T-cell (primary cell): ENCODE results near the gene CALY. TPM values are rescaled to one million over a fixed set of nuclear protein-coding genes. Genes with fewer than 3 reads are reported as not detected.

Experiments used
- ATAC-seq, 4 experiments: fragments of 200-7000 bp in 3 of 4; fragments of 150-1000 bp in 1 of 4; cut with Tn5 transposase; replicated peaks in 1 of 4; 1 replicate in 3 of 4; 2 replicates in 1 of 4; pipeline ENCODE4 v1.10.0; 2021; ENCODE audit warnings: moderate library complexity in 3 of 4, mild to moderate bottlenecking in 2 of 4, moderate number of reproducible peaks in 1 of 4
- CTCF ChIA-PET, 2 donors: fragments of 300-600 bp; sonication (Branson Sonifier 250); formaldehyde crosslinking; loops; one replicate each; lab custom pipeline; 2022; ENCODE audit warnings: antibody characterized with exemption in 2 of 2; lab: Charles Lee
- POLR2A ChIA-PET, 2 donors: fragments of 300-600 bp; sonication (Branson Sonifier 250); formaldehyde crosslinking; loops; one replicate each; lab custom pipeline; 2022; ENCODE audit warnings: antibody characterized with exemption in 2 of 2; lab: Charles Lee
- DNase-seq, 35 experiments: peaks; one replicate each; pipeline versions ENCODE4 v3.0.0 to v3.0.0-alpha.2; 2013 to 2023
- H3K27ac ChIP-seq: one replicate; pipeline ENCODE4 v1.5.1; 2013; ENCODE audit warnings: low read length
- H3K27me3 ChIP-seq, 2 experiments: replicated peaks in 1 of 2; 1 replicate in 1 of 2; 2 replicates in 1 of 2; pipeline versions ENCODE4 v1.6.1 to v1.7.0; 2013; ENCODE audit warnings: low read length in 1 of 2, mixed read lengths in 1 of 2; ENCODE audit not compliant: control insufficient read depth in 2 of 2, insufficient read depth in 2 of 2; ENCODE audit errors: extremely low read depth in 1 of 2
- H3K36me3 ChIP-seq, 2 donors: 1 replicate in 1 of 2; 2 replicates in 1 of 2; pipeline versions ENCODE4 v1.6.1 to v1.7.0; 2013; ENCODE audit warnings: low read length in 1 of 2; ENCODE audit not compliant: control insufficient read depth in 2 of 2, insufficient read depth in 1 of 2; ENCODE audit errors: extremely low read depth in 1 of 2
- H3K4me1 ChIP-seq, 2 experiments: 1 replicate in 1 of 2; 2 replicates in 1 of 2; pipeline versions ENCODE4 v1.6.1 to v1.7.0; 2013; ENCODE audit warnings: low read length in 2 of 2, mixed read lengths in 1 of 2; ENCODE audit not compliant: insufficient read depth in 2 of 2, control insufficient read depth in 1 of 2; ENCODE audit errors: extremely low read depth in 1 of 2
- H3K4me3 ChIP-seq, 2 donors: 1 replicate in 1 of 2; 2 replicates in 1 of 2; pipeline versions ENCODE4 v1.5.1 to v1.7.0; 2013; ENCODE audit warnings: mild to moderate bottlenecking in 2 of 2, low read length in 1 of 2, moderate library complexity in 1 of 2; ENCODE audit not compliant: control insufficient read depth in 1 of 2; ENCODE audit errors: extremely low read depth in 1 of 2
- H3K9me3 ChIP-seq: 2 replicates; pipeline ENCODE4 v1.7.0; 2013
- H3K27ac Mint-ChIP-seq, 2 donors: one replicate each; pipeline ENCODE4 v1.8.0; 2020 to 2021; ENCODE audit warnings: mild to moderate bottlenecking in 2 of 2, mixed read lengths in 2 of 2
- H3K27me3 Mint-ChIP-seq, 2 donors: one replicate each; pipeline ENCODE4 v1.8.0; 2021 to 2022; ENCODE audit warnings: mixed read lengths in 2 of 2
- H3K36me3 Mint-ChIP-seq: one replicate; pipeline ENCODE4 v1.8.0; 2021; ENCODE audit warnings: mixed read lengths
- H3K4me1 Mint-ChIP-seq, 3 donors: one replicate each; pipeline ENCODE4 v1.8.0; 2020 to 2022; ENCODE audit warnings: mixed read lengths in 3 of 3, mild to moderate bottlenecking in 1 of 3
- H3K4me3 Mint-ChIP-seq, 3 donors: one replicate each; pipeline ENCODE4 v1.8.0; 2020 to 2022; ENCODE audit warnings: mild to moderate bottlenecking in 3 of 3, mixed read lengths in 3 of 3, moderate library complexity in 3 of 3
- H3K9me3 Mint-ChIP-seq, 3 donors: one replicate each; pipeline ENCODE4 v1.8.0; 2020 to 2022; ENCODE audit warnings: mixed read lengths in 3 of 3
- WGBS: methylation state at CpG from one replicate; pipeline ENCODE4 v1.1.5; 2013; ENCODE audit warnings: missing lambda C conversion rate; ENCODE audit not compliant: insufficient coverage; 5-methylcytosine and 5-hydroxymethylcytosine counted together
- total RNA-seq, 35 experiments: library from RNA in 6 of 35; stranded (reverse) in 6 of 35; fragments of 120-200 nt in 1 of 35; gene quantifications; one replicate each; pipeline versions ENCODE4 v1.2.1 to v1.2.4 and lab custom pipeline; 2013 to 2026

The CALY gene
- total RNA-seq, 5 donors from 2014 or later (not counting 1 experiment from before 2014, with no cell fraction given), result 0.68 to 5.1 (median 3.6) TPM

DNA sequence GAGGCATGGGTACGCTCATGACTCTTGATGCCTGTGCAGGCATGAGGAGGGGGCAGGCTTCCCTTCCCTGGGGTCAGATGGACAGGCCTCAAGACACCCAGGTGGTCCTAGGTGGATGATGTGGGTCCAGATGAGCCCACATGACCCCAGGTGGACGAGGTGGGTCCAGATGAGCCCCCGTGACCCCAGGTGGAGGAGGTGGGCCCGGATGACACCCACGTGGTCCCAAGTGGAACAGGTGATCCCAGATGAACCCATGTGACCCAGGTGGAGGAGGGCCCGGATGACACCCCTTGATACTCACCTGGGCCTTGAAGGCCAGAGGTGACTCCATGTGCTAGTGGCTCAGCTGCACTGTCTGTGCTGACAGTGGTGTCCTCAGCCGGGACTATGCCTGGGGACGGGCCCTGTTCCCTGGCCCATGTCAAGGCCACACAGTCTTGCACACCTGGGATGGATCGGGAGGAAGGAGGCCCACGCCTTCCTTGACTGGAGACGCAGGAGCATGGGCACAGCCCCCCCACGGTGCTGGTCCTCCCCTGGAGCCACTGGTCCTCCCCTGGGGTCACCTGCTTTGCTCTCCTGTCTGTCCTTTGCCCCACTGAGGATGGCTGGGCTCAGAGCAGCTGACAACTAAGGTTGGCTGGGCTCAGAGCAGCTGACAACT is 13.7 kb upstream of the CALY start:
- H3K27me3 ChIP-seq, result peaks cover 0 to 50% of the 10 kb centered on the region in 2 experiments
- no peak overlapping the region for H3K27ac ChIP-seq
- H3K9me3 ChIP-seq, result no peaks in the 10 kb centered on the region
- H3K4me1 ChIP-seq, result no peaks in the 10 kb centered on the region
- no peaks in the 10 kb centered on the region for H3K36me3 ChIP-seq
- POLR2A ChIA-PET, result no interaction called here
- WGBS, result 84% methylated on average over 10 of the region's 12 CpGs
- Mint-ChIP-seq H3K4me1 (no peaks in the 10 kb centered on the region), H3K4me3 (no peak overlapping the region), H3K27ac (no peak overlapping the region), H3K36me3 (no peaks in the 10 kb centered on the region), H3K27me3 (peaks cover 13 to 25% of the 10 kb centered on the region in 2 donors), H3K9me3 (no peaks in the 10 kb centered on the region)
- DNase-seq (no peak), ATAC-seq (no peak)
- CTCF ChIA-PET, result no interaction called here
- H3K4me3 ChIP-seq, result no peak overlapping the region

DNA sequence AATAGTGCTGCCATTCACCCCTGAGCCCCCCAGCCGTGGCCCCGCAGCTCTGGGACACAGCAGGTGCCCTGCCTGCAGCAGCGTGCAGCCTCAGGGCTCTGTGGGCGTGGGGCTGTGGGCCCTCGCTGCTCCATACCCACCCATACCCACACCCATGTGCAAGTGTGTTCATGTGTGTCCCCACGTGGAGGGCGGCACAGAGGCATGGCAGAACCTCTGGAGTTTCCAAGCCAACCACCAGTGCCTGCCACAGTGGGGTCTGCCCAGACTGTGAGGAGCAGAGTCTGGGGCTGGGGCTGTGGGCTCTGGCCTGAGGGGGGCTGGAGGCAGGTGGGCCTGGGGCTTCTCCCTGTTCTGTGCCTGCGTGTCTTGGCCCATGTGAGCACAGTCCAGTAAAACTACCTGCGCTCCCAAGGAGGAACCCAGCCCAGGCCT is 12.9 kb upstream of the CALY start:
- H3K27ac Mint-ChIP-seq, result no peak overlapping the region
- 80% methylated on average over 6 of the region's 9 CpGs for WGBS
- H3K36me3 Mint-ChIP-seq, result no peaks in the 10 kb centered on the region
- H3K4me3 ChIP-seq, result no peak overlapping the region
- peaks cover 16 to 33% of the 10 kb centered on the region in 2 donors for H3K27me3 Mint-ChIP-seq
- CTCF ChIA-PET, result no interaction called here
- no peak overlapping the region for H3K4me3 Mint-ChIP-seq
- DNase-seq (no peak), ATAC-seq (no peak)
- H3K9me3 Mint-ChIP-seq, result no peaks in the 10 kb centered on the region
- H3K27ac ChIP-seq, result no peak overlapping the region
- no peaks in the 10 kb centered on the region for H3K36me3 ChIP-seq
- no peaks in the 10 kb centered on the region for H3K9me3 ChIP-seq
- no peaks in the 10 kb centered on the region for H3K4me1 Mint-ChIP-seq
- H3K4me1 ChIP-seq, result no peaks in the 10 kb centered on the region
- POLR2A ChIA-PET, result no interaction called here
- peaks cover 0 to 59% of the 10 kb centered on the region in 2 experiments for H3K27me3 ChIP-seq

DNA sequence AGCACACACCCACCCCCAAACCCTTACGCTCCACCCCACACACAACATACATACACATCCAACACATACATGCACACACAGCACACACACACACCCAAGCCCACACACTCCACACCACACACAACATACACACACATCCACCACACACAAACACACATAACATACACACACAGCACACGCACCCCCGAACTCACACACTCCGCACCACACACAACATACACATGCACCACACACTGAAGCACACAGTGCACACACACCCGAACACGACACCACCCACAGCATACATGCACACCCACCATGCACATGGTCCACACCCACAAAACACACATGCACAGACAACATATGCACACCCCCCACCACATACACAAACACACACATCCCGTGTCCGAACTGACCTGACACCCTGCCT is 12.5 kb upstream of the CALY start:
- Histone ChIP-seq H3K36me3 (no peaks in the 10 kb centered on the region), H3K27ac (no peak overlapping the region), H3K27me3 (peaks cover 0 to 63% of the 10 kb centered on the region in 2 experiments), H3K4me1 (no peaks in the 10 kb centered on the region), H3K4me3 (no peak overlapping the region), H3K9me3 (no peaks in the 10 kb centered on the region)
- DNase-seq (no peak), ATAC-seq (no peak)
- H3K4me3 Mint-ChIP-seq, result no peak overlapping the region
- peaks cover 19 to 37% of the 10 kb centered on the region in 2 donors for H3K27me3 Mint-ChIP-seq
- POLR2A ChIA-PET, result no interaction called here
- H3K4me1 Mint-ChIP-seq, result no peaks in the 10 kb centered on the region
- no peak overlapping the region for H3K27ac Mint-ChIP-seq
- no peaks in the 10 kb centered on the region for H3K9me3 Mint-ChIP-seq
- 89% methylated on average over 8 of the region's 8 CpGs for WGBS
- CTCF ChIA-PET, result no interaction called here
- no peaks in the 10 kb centered on the region for H3K36me3 Mint-ChIP-seq

DNA sequence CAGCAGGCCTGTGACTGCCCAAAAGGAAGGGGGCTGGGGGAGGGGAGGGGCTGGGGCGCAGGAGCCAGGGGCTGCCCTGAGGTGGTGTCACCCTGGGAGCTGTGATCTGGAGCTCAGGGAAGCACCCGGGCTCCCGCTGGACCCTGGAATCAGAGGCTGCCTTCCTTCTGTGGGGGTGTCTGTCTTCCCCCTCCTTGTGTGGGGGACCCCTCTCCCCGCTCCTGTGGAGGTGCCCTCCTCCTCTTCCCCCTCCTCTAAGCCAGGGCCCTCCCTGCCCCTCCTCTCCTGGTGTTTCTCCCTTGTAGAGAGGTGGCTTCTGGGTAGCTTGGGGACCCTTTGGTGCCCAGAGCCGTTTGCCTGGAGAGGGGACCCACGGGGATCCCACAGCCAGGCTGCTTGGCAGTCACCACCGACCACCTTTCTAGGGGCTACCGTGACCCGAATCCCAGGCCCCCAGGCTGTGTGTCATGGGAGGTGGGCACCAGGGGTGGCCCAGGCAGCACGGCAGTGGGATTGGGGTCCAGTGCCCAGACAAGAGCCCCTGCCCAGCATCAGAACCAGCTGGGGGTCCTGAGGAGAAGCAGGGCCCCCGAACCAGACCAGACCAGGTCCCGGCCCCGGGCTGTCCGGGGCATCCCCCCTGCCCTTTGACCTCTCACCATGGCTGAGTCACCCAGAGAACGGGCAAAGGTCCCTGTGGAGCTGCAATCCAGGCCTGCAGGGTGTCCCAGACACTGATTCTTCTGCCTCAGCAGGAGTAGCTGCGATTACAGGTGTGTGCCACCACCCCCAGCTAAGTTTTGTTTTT is 11.2 kb upstream of the CALY start:
- Histone ChIP-seq H3K36me3 (no peaks in the 10 kb centered on the region), H3K9me3 (no peaks in the 10 kb centered on the region), H3K27me3 (peaks cover 0 to 73% of the 10 kb centered on the region in 2 experiments), H3K27ac (no peak overlapping the region), H3K4me1 (no peaks in the 10 kb centered on the region), H3K4me3 (no peak overlapping the region)
- ATAC-seq, result no peak
- Mint-ChIP-seq H3K27ac (no peak overlapping the region), H3K36me3 (no peaks in the 10 kb centered on the region), H3K4me1 (no peaks in the 10 kb centered on the region), H3K9me3 (no peaks in the 10 kb centered on the region), H3K27me3 (peaks cover 26 to 46% of the 10 kb centered on the region in 2 donors), H3K4me3 (no peak overlapping the region)
- no peak for DNase-seq
- ChIA-PET POLR2A (no interaction called here), CTCF (no interaction called here)
- 72% methylated on average over 11 of the region's 16 CpGs for WGBS

DNA sequence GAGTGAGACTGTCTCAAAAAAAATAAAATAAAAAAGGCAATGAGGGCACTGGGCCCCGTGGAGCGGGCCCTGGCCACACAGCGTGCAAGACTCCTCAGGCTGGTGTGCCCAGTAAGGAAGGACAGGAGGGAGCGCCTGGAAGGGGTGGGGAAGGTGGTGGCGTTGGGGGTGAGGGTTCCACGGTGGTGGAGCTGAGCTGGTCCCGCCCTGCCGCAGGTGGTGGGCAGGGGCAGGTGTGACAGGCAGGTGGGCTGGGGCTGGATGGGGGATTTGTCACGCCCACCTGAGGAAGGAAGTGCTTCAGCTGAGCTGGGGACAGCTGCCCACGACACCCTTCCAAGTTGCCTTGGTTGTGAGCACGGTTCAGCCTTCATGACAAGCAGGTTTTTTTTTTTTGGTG is 9.7 kb upstream of the CALY start:
- Histone ChIP-seq H3K27me3 (peaks cover 0 to 87% of the 10 kb centered on the region in 2 experiments), H3K4me3 (no peak overlapping the region), H3K36me3 (no peaks in the 10 kb centered on the region), H3K9me3 (no peaks in the 10 kb centered on the region), H3K4me1 (no peaks in the 10 kb centered on the region), H3K27ac (no peak overlapping the region)
- H3K9me3 Mint-ChIP-seq, result no peaks in the 10 kb centered on the region
- 49% methylated on average over 10 of the region's 11 CpGs for WGBS
- H3K36me3 Mint-ChIP-seq, result no peaks in the 10 kb centered on the region
- H3K27ac Mint-ChIP-seq, result no peak overlapping the region
- DNase-seq (no peak), ATAC-seq (no peak)
- POLR2A ChIA-PET, result no interaction called here
- H3K4me3 Mint-ChIP-seq, result no peak overlapping the region
- H3K4me1 Mint-ChIP-seq, result no peaks in the 10 kb centered on the region
- peaks cover 32 to 52% of the 10 kb centered on the region in 2 donors for H3K27me3 Mint-ChIP-seq
- CTCF ChIA-PET, result no interaction called here

DNA sequence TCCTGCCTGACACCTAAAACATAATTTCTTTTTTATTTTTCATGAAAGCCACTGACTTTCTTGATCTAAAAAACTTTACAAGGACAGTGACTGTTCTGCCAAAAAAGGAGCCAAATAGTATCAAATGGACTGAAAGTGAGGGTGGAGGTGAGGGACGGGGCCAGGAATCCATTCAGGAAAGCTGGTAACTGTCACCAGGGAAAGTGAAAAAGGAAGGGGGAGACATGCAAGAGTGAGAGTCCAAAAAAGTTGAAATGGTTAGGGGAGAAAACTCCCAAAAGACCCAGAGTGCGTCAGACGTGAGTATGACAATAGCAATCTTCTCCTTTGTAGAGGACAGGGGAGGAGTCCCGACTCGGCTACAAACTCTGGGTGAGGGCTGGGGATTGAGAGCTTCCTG is 7.5 kb upstream of the CALY start:
- CTCF ChIA-PET, result interaction anchor here in 1 of 2 donors (1.1 kb wide), 1 partner anchor 15 kb away, joined by 3 read pairs; no protein-coding TSS in a partner anchor
- POLR2A ChIA-PET, result no interaction called here
- Mint-ChIP-seq H3K27me3 (peaks cover 30 to 54% of the 10 kb centered on the region in 2 donors), H3K4me1 (no peaks in the 10 kb centered on the region), H3K9me3 (no peaks in the 10 kb centered on the region), H3K27ac (no peak overlapping the region), H3K36me3 (no peaks in the 10 kb centered on the region), H3K4me3 (no peak overlapping the region)
- Histone ChIP-seq H3K27me3 (peaks cover 0 to 79% of the 10 kb centered on the region in 2 experiments), H3K9me3 (no peaks in the 10 kb centered on the region), H3K4me3 (no peak overlapping the region), H3K36me3 (no peaks in the 10 kb centered on the region), H3K4me1 (no peaks in the 10 kb centered on the region), H3K27ac (no peak overlapping the region)
- 92% methylated on average over 3 of the region's 5 CpGs for WGBS
- ATAC-seq, result no peak
- no peak for DNase-seq
